Muscle layer of duodenum (tissue), 2 donors: ENCODE data around the gene GPAT3.
"Not testable (repeated sequence)": the region's sequence is repeated elsewhere in the genome, so short reads cannot be mapped to it uniquely, and the experiment has no call there.

Experiments used
- H3K27ac ChIP-seq: one replicate; pipeline ENCODE4 v1.7.0; 2013; ENCODE audit warnings: mild to moderate bottlenecking, low read length
- H3K27me3 ChIP-seq: one replicate; pipeline ENCODE4 v1.7.0; 2013; ENCODE audit warnings: low read depth, mild to moderate bottlenecking, control low read depth, low read length
- H3K36me3 ChIP-seq, 2 donors: one replicate each; pipeline ENCODE4 v1.7.0; 2013; ENCODE audit warnings: low read length in 2 of 2, control low read depth in 1 of 2, mild to moderate bottlenecking in 1 of 2; ENCODE audit not compliant: insufficient read depth in 2 of 2, control insufficient read depth in 1 of 2
- H3K4me1 ChIP-seq, 2 donors: one replicate each; pipeline ENCODE4 v1.7.0; 2013; ENCODE audit warnings: low read length in 2 of 2, mild to moderate bottlenecking in 2 of 2, control low read depth in 1 of 2, moderate library complexity in 1 of 2; ENCODE audit not compliant: insufficient read depth in 2 of 2, control insufficient read depth in 1 of 2
- H3K4me3 ChIP-seq, 2 donors: one replicate each; pipeline ENCODE4 v1.7.0; 2013; ENCODE audit warnings: low read length in 2 of 2, low read depth in 1 of 2, mild to moderate bottlenecking in 1 of 2
- H3K9me3 ChIP-seq, 2 donors: one replicate each; pipeline ENCODE4 v1.7.0; 2013; ENCODE audit warnings: low read length in 2 of 2, control low read depth in 1 of 2, mild to moderate bottlenecking in 1 of 2; ENCODE audit not compliant: control insufficient read depth in 1 of 2
- donor health status: healthy.

GPAT3 gene

DNA sequence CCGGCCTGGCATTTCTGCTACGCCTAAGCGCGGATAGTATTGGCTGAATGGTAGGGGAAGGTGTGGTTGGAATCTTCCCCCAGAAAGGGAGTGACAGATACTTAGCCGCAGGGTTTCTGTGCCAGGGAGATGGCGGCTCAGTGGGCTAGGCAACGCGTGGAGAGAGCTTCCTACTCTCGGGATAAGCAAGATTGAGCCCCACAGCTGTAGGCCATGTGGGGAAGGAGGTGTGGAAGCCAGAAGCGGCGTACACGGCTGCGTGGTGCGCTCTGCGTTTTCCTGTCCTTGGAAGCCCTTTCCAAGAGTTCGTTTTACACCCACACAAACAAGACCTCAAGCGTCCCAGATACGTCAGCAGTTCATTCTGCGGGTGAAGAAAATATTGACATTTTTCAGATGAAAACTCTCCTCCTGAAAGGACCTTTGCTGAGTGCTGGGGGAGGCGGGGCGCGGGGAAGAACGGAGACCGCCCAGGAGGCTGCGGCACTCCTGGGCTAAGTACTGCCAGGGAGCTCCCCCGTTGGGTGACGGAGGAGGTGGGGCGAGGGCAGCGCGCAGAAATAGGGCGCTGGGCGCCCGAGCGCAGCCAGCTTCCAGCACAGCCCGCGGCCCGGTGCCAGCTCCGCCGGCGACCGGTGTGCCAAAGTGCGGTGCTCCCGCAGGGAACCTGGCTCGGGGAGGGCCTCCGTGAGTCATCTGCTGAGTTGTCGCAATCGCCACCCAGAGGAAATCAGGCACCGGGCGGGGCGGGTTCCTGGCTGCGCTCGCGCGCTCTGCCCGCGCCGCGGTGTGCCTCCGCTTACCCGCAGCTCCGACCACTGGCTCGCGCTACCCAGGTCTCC lies at the start of gene GPAT3:
TSS of gene GPAT3 (plus strand) at position 589 of the 842 bp plus-strand sequence. CDS start 515 bp downstream, outside the sequence.
- no peaks in the 10 kb centered on the region for H3K27me3 ChIP-seq

DNA sequence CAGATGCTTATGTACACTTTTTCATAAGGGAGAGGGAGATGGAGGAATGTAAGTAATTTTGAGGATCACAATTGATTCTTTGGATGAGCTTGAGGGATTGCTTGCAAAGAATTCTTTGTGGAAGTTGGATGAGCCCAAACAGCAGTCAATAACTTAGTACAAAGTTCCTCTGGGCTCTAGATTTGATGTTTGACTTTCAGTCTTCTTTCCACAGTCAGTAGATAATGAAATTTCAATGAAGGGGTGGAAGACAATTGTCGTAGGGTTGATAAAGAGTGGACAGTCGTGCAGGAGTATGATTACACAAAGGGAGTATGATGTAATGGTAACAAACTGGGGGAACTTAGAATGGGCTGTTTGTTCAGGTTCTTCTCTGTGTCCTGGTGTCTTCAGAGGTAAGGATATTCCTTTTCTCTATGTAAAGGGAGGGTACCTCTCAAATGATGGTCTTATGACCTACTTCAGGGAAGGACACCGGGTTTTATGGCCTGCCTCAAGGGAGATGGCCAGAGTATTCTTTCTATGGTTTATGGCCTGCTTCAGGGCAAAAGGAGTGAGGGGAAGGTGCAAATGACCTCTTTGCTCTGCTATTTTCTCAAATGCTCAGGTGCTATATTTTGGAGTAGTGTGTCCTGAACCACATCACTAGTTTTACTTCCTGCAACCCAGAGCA lies 49.3 kb upstream of the GPAT3 start:
- Histone ChIP-seq H3K36me3 (no peaks in the 10 kb centered on the region), H3K4me1 (peaks cover 0 to 9% of the 10 kb centered on the region in 2 donors), H3K27me3 (no peaks in the 10 kb centered on the region), H3K27ac (no peak overlapping the region), H3K4me3 (no peak overlapping the region), H3K9me3 (no peaks in the 10 kb centered on the region)

More for the DNA sequence above, at the start of gene GPAT3:
- H3K27ac ChIP-seq: peak within 1 kb of the TSS; percentile 67
- H3K36me3 ChIP-seq: no peaks in the 10 kb centered on the region
- H3K4me3 ChIP-seq: peak within 1 kb of the TSS; percentile 78 to 85
- H3K4me1 ChIP-seq: peaks cover 4 to 8% of the 10 kb centered on the region in 2 donors
- H3K9me3 ChIP-seq: no peaks in the 10 kb centered on the region

DNA sequence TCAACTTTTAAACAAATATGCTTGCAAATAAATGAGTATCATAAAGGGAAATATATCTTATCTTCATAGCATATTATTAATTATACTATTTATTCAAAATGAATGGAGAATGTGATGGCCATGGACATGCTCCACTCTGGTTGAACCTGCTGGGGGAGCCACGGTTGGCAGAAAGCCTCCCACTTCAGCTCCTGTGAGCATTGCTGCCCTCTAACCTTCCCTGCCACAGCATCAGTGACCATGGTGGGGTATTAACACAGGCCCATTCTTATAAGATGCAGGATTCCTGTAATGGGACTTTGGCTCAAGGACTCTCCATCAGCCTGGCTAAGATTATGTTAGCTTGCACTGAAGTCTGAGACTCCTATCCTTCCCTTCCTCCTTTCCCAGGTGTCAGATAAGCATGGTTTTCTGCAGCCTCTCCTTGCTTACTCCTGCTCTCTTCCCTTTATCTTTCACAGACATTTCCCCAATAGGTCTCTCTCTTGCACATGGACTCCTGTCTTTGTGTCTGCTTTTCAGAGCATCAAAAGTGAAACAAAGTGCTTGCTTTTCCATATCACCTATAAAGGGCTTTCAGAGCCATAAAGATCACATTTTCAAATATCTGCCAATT lies 46.1 kb upstream of the GPAT3 start:
- H3K36me3 ChIP-seq: no peaks in the 10 kb centered on the region
- no peaks in the 10 kb centered on the region for H3K27me3 ChIP-seq
- H3K9me3 ChIP-seq: no peaks in the 10 kb centered on the region
- no peak overlapping the region for H3K27ac ChIP-seq
- H3K4me1 ChIP-seq: peaks cover 0 to 6% of the 10 kb centered on the region in 2 donors
- H3K4me3 ChIP-seq: no peak overlapping the region

DNA sequence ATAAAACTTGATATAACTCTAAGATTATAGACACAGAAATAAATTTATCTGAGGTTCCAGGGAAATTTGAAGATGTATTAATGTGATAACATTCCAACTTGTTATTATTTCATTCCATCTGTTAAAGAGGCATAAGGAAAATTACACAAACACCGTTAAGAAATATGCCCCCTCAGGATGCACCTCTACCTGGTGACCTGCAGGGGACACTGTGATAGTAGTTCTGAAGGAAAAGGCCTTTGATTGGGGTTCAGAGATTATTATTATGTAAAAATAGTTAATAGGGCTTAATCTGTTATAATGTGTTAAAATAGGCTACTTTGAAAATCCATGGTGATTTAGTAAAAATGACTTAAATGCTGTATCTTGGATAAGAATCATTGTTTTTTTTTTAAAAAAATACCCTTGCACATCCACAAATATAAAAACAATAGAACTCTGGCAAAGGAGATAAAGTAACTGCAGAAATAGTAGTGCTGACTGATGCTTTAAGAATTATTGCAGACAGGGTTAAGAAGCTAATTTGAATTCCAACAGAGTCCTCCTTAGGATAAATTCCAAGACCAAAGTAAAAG lies 44.9 kb upstream of the GPAT3 start:
- Histone ChIP-seq H3K27ac (no peak overlapping the region), H3K9me3 (no peaks in the 10 kb centered on the region), H3K27me3 (no peaks in the 10 kb centered on the region), H3K36me3 (no peaks in the 10 kb centered on the region), H3K4me3 (no peak overlapping the region), H3K4me1 (no peaks in the 10 kb centered on the region)

DNA sequence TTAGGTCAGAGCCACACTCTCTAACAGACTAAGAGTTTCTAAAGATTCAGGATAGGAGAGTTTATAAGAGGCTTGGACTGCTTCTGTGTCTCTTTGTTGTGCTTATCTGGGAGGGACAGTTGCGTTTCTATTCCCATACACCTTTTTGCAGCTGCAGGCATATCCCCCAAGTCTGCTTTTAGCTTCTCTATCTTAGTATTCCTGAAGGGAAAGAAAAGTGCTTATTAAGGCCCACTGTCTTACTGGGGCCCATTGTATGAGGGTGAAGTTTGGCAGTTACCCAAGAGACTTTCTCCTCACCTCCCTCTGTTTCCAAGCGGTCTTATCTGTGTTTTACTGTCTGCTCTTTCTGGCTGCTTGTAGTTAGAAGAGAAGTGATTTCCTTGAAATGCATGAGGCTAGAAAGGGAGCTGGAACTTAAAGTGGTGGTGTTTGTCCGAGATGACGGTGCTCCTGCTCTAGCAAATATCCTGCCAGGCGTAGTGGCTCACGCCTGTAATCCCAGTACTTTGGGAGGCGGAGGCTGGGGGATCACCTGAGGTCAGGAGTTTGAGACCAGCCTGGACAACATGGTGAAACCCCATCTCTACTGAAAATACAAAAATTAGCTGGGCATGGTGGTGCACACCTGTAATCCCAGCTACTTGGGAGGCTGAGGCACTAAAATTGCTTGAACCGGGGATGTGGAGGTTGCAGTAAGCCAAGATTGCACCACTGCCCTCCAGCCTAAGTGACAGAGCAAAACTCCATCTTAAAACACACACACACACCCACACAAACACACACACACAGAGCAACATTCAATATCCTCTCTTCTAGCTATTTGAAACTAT lies 39.6 kb upstream of the GPAT3 start:
- H3K27ac ChIP-seq, H3K4me3 ChIP-seq, H3K4me1 ChIP-seq, H3K9me3 ChIP-seq, H3K36me3 ChIP-seq, H3K27me3 ChIP-seq: not testable (repeated sequence)

DNA sequence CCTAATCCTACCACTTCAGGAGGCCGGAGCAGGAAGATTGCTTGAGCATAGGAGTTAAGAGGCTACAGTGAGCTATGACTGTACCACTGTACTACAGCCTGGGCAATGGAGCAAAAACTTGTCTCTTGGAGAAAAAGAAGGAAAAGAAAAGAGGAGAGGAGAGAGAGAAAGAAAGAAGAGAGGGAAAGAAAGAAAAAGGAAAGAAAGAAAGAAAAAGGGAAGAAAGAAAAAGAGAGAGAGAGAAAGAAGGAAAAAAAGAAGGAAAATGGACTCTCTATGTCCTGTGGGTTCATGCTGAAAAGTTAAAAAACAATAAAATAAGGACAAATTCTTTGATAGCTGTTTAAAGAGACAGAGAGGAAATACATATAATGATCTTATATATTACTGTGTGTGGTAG lies 37.7 kb upstream of the GPAT3 start:
- no peak overlapping the region for H3K4me3 ChIP-seq
- H3K4me1 ChIP-seq: no peaks in the 10 kb centered on the region
- H3K36me3 ChIP-seq: no peaks in the 10 kb centered on the region
- no peak overlapping the region for H3K27ac ChIP-seq
- H3K9me3 ChIP-seq: no peaks in the 10 kb centered on the region
- no peaks in the 10 kb centered on the region for H3K27me3 ChIP-seq

DNA sequence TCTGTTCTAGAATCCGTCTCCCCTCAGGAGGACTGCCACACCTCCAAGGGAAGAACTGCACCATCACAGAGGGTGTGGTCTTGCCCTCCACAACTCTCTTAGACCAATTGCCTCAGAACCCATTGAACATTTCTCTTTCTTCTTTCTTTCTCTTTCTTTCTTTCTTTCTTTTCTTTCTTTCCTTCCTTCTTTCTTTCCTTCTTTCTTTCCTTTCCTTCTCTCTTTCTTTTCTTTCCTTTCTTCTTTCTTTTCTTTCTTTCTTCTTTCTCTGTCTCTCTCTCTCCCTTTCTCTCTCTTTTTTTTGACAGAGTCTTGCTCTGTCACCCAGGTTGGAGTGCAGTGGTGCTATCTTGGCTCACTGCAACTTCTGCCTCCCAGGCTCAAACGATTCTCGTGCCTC lies 34.2 kb upstream of the GPAT3 start:
- not testable (repeated sequence) for H3K4me3 ChIP-seq, H3K27me3 ChIP-seq, H3K36me3 ChIP-seq, H3K4me1 ChIP-seq, H3K9me3 ChIP-seq, H3K27ac ChIP-seq

DNA sequence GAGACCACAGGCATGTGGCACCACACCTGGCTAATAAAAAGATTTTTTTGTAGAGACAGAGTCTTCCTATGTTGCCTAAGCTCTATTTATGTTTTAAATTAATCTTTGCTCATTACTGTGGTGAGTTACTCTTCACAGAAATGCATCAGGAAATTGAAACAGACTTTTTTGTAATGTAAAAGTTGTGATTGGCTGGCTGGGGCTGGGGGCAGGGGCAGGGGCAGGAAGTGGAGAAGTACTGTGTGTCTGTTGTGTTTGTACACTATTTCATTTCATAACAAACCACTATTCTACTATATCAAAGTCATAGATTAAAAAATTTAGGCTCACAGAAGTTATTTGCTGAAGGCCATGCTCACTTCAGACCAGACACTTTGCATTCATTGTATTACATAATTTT lies 31.9 kb upstream of the GPAT3 start:
- H3K27ac ChIP-seq: no peak overlapping the region
- H3K4me3 ChIP-seq: no peak overlapping the region
- H3K36me3 ChIP-seq: no peaks in the 10 kb centered on the region
- no peaks in the 10 kb centered on the region for H3K27me3 ChIP-seq
- no peaks in the 10 kb centered on the region for H3K4me1 ChIP-seq
- H3K9me3 ChIP-seq: no peaks in the 10 kb centered on the region

DNA sequence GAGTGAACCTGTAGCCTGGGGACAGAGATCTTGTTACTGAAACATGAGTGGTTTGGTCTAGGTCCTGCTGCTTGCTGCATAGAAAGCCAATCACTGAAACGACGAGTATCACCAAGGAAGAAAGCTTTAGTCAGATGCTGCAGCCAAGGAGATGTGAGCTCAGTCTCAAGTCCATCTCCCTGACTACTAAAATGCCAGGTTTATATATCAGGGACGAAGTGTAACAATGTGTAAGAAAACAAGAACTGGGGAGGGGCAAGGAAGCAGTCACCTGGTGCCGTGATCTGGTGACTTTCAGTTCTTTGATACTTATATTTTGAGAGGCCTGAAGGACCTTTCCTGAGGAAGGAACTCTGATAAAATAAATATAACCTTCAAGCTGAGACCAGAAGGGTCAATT lies 31.4 kb upstream of the GPAT3 start:
- Histone ChIP-seq H3K4me1 (no peaks in the 10 kb centered on the region), H3K27ac (no peak overlapping the region), H3K36me3 (no peaks in the 10 kb centered on the region), H3K9me3 (no peaks in the 10 kb centered on the region), H3K4me3 (no peak overlapping the region), H3K27me3 (no peaks in the 10 kb centered on the region)

DNA sequence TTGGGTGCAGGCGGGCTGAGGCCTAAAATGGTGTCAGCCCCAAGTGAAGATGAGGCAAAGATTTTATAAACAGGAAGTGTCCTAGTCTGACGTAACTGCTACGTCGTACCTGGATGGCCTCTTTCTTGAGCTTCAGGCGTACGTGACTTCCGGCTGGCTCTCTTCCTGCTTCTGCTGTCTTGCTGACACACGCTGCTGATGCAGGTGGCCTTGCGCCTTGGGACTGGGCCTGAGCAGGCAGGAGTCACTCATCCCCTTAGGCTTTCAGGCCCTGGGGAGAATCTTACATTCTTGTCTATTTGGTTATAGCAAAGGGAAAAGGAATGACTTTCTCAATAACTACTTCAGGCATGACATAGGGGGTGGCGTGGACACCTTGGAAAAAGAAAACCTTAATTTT lies 30.9 kb upstream of the GPAT3 start:
- H3K9me3 ChIP-seq: no peaks in the 10 kb centered on the region

More for the DNA sequence above, 30.9 kb upstream of the GPAT3 start:
- Histone ChIP-seq H3K4me1 (no peaks in the 10 kb centered on the region), H3K4me3 (no peak overlapping the region), H3K27ac (no peak overlapping the region), H3K27me3 (no peaks in the 10 kb centered on the region), H3K36me3 (no peaks in the 10 kb centered on the region)
